GM21723 (cell line): ENCODE measurements around the gene TSPAN13.

Source experiments
- ATAC-seq: cut with Tn5 transposase; IDR thresholded peaks from one replicate; pipeline ENCODE4 v1.9.1; 2021; ENCODE audit warnings: mild to moderate bottlenecking, moderate library complexity; ENCODE audit not compliant: unreplicated experiment

Gene TSPAN13

DNA sequence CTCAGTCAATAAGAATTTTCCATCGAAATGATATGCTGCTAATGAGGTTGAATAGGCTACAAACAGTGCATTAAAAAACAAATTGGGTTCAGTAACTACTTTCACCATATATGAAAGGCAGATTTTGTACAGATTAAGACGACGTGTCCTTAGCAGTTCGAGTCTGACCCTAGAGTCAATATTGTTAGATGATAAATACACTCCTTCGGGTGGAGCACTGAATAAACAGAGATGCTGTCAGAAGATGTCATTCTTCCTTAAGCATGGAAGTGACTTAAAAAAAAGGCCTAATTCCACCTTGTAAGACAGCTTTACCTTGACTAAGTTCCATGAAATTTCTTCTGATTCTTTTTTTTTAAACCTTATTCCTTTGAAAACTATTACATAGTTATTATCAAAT, 57.0 kb downstream of the TSPAN13 start:
- no peak for ATAC-seq

DNA sequence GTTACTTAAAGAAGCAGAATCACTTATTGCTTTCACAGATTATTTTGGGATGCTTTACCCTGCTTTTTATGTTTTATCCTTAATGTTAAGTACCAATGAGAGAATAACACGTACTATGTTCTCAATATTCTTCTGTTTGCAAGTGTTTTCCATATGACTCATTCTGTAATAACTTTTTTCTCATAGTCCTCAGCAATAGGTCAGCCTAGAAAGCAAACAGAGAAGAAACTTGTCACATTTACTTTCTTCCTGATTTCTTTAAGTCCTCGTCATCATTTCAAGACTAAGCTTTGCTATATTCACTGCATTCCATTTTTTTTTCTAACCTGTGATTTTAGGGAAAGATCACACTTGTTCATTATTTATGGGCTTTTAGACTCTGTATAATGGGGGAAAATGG, 58.0 kb downstream of the TSPAN13 start:
- no peak for ATAC-seq

GRCh38 chr7:16812542-16813231, 59.1 kb downstream of the TSPAN13 start:
- no peak for ATAC-seq

DNA sequence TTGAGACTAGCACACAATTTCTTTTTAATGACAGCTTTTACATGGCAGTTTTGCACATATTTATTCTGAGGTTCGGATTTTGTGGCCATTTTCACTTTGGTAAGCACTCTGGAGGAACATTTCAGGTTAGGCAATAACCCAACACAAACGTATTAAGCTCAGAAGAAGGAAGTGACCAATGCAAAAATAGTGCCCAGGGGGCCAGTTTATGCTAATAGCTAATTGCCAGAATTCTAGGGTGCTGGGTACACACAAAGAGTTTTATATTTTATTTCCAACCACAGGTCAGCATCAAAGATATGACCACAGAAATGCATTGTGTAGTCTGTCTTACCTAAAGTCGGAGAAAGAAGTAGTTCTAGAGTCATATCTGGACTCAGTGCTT, 59.7 kb downstream of the TSPAN13 start:
- ATAC-seq, result no peak

- ATAC-seq, result no peak
These were observed 61.4 kb downstream of the TSPAN13 start for GRCh38 chr7:16815001-16815400.

GRCh38 chr7:16816824-16817223, 63.3 kb downstream of the TSPAN13 start:
- no peak for ATAC-seq

DNA sequence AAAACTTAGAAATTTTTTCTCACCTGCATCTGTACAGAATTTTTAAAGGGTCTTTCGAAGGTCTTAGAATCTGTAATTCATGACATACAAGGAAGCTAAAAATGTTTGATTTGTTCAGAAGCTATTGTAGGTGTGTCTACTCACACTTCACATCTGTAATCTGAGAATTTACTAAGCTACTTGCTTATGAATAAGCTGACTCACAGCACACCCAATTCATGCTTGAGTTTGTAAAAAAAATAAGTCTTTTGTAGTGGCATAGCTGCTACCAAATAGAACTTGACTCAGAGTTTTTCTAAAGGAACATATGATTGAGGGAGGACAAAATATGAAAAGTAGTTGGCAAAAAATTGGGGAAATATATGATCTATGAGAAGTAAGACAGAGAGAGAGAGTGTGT, 64.0 kb downstream of the TSPAN13 start:
- no peak for ATAC-seq

DNA sequence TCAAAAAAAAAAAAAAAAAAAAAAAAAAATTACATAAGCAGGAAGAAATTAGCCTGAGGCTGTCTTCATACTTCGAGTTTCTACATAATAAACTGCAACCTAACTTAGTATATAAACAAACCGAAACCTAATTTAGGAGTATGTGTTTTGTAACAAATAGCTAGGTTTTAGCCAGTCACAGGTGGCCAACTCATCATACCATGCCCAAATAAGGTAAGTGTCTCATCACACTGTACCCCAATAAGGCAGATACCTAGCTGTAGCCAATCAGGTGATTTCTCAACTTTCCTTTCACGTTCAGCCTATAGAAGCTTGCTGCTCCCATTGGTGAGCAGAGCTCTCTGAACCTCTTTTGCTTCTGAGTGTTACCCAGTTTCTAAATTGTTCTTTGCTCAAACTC, 65.2 kb downstream of the TSPAN13 start:
- ATAC-seq, result no peak

- ATAC-seq, result no peak
These were observed 68.5 kb downstream of the TSPAN13 start for GRCh38 chr7:16822029-16822428.

GRCh38 chr7:16826060-16826459, 72.5 kb downstream of the TSPAN13 start:
- ATAC-seq, result no peak

- no peak for ATAC-seq
These were observed 79.8 kb downstream of the TSPAN13 start for GRCh38 chr7:16833373-16833772.
